Loucy (cell line): ENCODE data around the gene P2RY2.

ENCODE experiments used
- EZH2phosphoT487 ChIP-seq: fragments of 200-600 bp; IDR thresholded peaks from 2 replicates; pipeline ENCODE4 v1.6.1; 2018; ENCODE audit warnings: antibody characterized with exemption, mild to moderate bottlenecking, moderate library complexity, borderline replicate concordance
- TF ChIP-seq, protein P1 (sequence below): fragments of 200-600 bp; sonication (generic); conservative IDR thresholded peaks from 2 replicates; pipeline ENCODE4 v1.5.1; 2014; ENCODE audit warnings: mild to moderate bottlenecking, antibody characterized with exemption, low read length

DNA sequence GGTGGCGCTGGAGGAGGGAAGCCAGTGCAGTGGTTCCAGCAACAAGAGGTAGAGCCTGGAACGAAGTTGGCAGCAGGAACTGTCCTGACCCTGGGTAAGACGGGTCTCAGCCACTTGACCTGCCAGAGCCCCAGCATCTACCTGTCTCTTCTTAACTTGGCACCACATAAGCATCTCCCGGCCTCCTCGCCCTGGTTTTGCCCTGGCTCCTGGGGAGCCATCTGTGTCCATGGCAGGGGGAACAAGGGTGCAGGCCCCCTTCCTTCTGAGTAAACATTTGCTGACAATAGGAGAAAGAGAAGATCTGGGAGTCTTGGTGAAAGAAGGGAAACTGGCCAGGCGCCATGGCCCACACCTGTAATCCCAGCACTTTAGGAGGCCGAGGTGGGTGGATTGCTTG is 12.8 kb downstream of the P2RY2 start:
- TF ChIP-seq, protein P1, sequence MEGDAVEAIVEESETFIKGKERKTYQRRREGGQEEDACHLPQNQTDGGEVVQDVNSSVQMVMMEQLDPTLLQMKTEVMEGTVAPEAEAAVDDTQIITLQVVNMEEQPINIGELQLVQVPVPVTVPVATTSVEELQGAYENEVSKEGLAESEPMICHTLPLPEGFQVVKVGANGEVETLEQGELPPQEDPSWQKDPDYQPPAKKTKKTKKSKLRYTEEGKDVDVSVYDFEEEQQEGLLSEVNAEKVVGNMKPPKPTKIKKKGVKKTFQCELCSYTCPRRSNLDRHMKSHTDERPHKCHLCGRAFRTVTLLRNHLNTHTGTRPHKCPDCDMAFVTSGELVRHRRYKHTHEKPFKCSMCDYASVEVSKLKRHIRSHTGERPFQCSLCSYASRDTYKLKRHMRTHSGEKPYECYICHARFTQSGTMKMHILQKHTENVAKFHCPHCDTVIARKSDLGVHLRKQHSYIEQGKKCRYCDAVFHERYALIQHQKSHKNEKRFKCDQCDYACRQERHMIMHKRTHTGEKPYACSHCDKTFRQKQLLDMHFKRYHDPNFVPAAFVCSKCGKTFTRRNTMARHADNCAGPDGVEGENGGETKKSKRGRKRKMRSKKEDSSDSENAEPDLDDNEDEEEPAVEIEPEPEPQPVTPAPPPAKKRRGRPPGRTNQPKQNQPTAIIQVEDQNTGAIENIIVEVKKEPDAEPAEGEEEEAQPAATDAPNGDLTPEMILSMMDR, result no peak
- TF ChIP-seq EZH2phosphoT487, result no peak
